ENCODE data around the gene FAM174C.

- TF ChIP-seq, protein P1, sequence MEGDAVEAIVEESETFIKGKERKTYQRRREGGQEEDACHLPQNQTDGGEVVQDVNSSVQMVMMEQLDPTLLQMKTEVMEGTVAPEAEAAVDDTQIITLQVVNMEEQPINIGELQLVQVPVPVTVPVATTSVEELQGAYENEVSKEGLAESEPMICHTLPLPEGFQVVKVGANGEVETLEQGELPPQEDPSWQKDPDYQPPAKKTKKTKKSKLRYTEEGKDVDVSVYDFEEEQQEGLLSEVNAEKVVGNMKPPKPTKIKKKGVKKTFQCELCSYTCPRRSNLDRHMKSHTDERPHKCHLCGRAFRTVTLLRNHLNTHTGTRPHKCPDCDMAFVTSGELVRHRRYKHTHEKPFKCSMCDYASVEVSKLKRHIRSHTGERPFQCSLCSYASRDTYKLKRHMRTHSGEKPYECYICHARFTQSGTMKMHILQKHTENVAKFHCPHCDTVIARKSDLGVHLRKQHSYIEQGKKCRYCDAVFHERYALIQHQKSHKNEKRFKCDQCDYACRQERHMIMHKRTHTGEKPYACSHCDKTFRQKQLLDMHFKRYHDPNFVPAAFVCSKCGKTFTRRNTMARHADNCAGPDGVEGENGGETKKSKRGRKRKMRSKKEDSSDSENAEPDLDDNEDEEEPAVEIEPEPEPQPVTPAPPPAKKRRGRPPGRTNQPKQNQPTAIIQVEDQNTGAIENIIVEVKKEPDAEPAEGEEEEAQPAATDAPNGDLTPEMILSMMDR (IDR thresholded peaks at IDR 0.05; ENCODE audit: low read length) = no peak
- TF ChIP-seq EZH2 (IDR thresholded peaks at IDR 0.05; ENCODE audit: borderline replicate concordance, low read length) = no peak
These were observed 46.2 kb downstream of the FAM174C start for GRCh38 chr19:1321539-1321938.

Measured in OCI-LY1 (cell line).